ENCODE data around the gene ASPHD1.

Gene ASPHD1

GRCh38 chr16:29905668-29906067 is 5.4 kb downstream of the ASPHD1 start:
- TF ChIP-seq CTCF (IDR thresholded peaks at IDR 0.05): no peak

- TF ChIP-seq CTCF (IDR thresholded peaks at IDR 0.05): no peak
Observed at GRCh38 chr16:29906520-29907244, 6.4 kb downstream of the ASPHD1 start.

GRCh38 chr16:29907973-29908372 is 7.7 kb downstream of the ASPHD1 start:
- no peak for TF ChIP-seq CTCF (IDR thresholded peaks at IDR 0.05)

GRCh38 chr16:29908719-29909220 is 8.5 kb downstream of the ASPHD1 start:
- no peak for TF ChIP-seq CTCF (IDR thresholded peaks at IDR 0.05)

- no peak for TF ChIP-seq CTCF (IDR thresholded peaks at IDR 0.05)
Observed at GRCh38 chr16:29909391-29909790, 9.1 kb downstream of the ASPHD1 start.

GRCh38 chr16:29910819-29911675 is 10.8 kb downstream of the ASPHD1 start:
- TF ChIP-seq CTCF (IDR thresholded peaks at IDR 0.05): no peak

GRCh38 chr16:29911676-29912010 is 11.4 kb downstream of the ASPHD1 start:
- TF ChIP-seq CTCF (IDR thresholded peaks at IDR 0.05): no peak

Data from LNCAP (cell line).